ENCODE measurements around the gene PRKCZ.
"Not testable (repeated sequence)": the region's sequence is repeated elsewhere in the genome, so short reads cannot be mapped to it uniquely, and the experiment has no call there.

DNA sequence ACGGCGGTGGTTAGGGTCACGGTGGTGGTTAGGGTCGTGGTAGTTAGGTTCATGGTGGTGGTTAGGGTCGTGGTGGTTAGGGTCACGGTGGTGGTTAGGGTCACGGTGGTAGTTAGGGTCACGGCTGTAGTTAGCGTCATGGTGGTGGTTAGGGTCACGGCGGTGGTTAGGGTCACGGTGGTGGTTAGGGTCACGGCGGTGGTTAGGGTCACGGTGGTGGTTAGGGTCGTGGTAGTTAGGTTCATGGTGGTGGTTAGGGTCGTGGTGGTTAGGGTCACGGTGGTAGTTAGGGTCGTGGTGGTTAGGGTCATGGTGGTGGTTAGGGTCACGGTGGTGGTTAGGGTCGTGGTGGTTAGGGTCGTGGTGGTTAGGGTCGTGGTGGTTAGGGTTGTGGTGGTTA is 71.6 kb downstream of the PRKCZ start:
- not testable (repeated sequence) for TF ChIP-seq SMC3, RFX5, POLR2A, NFE2L2 (IDR thresholded peaks at IDR 0.05; ENCODE audit: low read depth, low read length)
- TF ChIP-seq, protein P1, sequence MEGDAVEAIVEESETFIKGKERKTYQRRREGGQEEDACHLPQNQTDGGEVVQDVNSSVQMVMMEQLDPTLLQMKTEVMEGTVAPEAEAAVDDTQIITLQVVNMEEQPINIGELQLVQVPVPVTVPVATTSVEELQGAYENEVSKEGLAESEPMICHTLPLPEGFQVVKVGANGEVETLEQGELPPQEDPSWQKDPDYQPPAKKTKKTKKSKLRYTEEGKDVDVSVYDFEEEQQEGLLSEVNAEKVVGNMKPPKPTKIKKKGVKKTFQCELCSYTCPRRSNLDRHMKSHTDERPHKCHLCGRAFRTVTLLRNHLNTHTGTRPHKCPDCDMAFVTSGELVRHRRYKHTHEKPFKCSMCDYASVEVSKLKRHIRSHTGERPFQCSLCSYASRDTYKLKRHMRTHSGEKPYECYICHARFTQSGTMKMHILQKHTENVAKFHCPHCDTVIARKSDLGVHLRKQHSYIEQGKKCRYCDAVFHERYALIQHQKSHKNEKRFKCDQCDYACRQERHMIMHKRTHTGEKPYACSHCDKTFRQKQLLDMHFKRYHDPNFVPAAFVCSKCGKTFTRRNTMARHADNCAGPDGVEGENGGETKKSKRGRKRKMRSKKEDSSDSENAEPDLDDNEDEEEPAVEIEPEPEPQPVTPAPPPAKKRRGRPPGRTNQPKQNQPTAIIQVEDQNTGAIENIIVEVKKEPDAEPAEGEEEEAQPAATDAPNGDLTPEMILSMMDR (conservative IDR thresholded peaks at IDR 0.05; ENCODE audit: low read depth, low read length), result not testable (repeated sequence)
